CD4-positive, alpha-beta T cell treated with Interleukin-15 for 4 hours (primary cell): Measurements from ENCODE around the gene PNMA8A.

Source experiments
- DNase-seq: peaks from one replicate; pipeline ENCODE4 v3.0.0-alpha.2; 2020; ENCODE audit warnings: low spot score

The PNMA8A gene

DNA sequence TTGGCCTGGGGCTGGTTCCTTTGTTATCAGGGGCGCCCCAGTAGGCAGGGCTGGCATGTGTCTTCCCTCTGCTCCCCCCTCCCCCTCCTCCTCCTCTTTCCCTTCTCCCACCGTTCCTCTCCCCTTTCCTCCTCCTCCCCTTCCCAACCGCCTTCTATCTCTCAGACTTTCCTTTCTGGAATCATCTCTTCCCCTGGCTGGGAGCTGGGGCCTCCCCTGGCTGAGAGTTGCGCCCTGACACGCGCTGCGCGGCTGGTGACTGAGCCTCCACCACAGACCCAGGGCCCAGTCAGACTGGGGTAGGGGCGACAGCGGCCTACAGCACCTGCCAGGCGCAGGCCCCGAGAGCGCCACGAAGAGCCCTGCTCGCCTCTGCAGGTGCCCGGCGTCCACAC lies 21.5 kb upstream of the PNMA8A start:
- DNase-seq, result no peak

GRCh38 chr19:46491975-46492682 lies 20.8 kb upstream of the PNMA8A start:
- no peak for DNase-seq

DNA sequence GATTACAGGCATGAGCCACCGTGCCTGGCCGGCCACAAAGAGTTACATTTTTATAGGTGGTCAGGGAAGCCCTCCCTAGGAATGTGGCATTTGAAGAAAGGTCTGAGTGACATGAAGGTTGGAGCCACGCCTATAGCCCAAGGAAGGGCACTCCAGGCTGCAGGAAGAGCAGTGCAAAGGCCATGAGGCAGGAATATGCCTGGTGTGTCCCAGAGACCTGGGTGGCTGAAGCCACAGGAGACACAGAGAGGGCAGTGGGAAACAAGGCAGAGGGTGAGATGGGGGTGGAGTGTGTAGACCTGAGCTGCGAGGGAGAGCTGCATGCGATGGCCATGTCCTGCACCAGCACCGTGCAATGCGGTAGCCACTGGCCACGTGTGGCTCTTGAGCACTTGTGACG lies 19.4 kb upstream of the PNMA8A start:
- DNase-seq, result no peak

DNA sequence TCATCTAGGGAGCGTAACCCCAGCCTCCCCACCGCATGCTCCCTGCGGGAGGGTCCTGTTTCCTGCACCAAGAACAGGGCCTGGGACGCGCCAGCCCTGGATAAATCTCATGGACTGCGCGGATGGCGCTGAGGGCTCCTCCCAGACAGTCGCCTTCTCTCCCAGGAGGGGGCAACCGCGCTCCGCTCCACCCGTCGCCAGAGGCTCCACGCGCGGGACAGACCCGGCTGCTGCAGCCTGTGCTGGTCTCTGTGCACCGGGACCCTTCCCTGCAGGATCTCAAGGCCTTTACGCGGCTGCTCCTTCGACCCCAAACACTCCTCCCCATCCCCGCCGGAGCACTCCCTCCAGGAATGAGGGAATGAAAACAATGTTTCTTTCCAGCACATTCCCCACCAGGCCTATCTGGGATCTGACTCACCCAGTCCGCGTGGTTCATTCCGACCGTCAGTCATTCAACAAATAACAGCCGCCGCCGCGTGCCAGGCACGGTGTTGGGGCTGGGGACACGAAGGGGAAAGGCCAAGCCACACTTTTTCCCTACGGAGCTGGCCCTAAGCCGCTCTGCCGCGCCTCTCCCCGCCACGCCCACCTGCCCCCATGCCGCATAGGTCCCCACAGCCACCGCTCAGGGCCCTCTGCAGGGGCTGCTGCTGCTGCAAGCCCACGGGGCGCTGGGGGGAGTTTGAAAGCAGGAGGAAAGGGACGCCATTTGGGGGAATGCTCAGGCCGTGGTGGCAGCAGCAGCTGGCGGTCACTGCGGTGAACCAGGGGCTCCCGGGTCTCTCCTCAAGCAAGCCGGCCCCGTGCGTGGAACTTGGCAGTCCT lies 18.3 kb upstream of the PNMA8A start:
- DNase-seq, result no peak

DNA sequence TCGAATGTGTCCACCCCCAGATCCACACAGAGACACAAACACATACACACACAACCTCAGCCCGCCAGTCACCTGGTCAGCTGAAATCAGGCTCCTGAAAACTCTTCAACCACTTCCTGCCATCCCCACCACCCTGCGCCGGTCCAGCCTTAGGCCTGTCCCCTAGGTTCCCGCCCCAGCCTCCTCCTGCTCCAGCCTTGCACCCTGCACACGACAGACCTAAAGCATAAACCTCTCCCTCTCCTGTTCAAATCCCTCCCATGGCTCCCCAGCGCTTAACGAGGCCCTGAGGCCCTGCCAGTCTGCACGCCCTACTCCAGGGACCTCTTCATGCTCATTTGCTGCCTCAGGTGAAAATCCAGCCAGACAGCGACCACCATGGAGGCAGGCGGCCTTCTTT lies 17.2 kb upstream of the PNMA8A start:
- DNase-seq, result no peak

- DNase-seq, result peak; percentile 66
These were observed 16.6 kb upstream of the PNMA8A start for GRCh38 chr19:46487802-46488445.

DNA sequence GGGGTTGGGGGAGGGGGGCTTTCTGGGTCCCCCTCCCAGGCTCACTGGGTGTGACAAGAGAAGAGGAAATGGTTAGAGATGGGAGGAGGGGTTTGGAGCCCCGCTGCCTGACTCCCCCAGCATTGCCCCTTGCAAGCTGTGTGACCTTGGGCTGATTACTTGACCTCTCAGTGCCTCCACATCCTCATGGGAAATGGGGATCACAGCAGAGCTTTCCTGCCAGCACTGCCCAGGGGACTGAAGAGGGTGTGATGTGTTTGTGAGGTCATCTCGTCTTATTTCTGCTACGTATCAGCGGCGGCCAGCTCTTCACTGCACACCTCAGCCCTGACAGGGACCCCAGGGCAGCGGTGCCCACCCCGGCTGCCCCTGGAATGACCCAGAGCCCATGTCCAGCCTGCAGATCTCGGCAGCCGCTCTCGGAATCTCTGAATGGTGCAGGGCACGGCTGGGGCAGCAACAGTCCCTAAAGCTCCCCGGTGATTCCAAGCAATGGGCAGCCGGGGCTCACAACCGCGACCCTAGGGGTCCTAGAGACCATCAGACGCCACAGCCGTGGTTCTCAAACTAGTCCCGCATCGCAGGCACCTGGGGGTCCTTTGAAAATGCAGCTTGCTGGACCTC lies 15.9 kb upstream of the PNMA8A start:
- DNase-seq, result no peak

DNA sequence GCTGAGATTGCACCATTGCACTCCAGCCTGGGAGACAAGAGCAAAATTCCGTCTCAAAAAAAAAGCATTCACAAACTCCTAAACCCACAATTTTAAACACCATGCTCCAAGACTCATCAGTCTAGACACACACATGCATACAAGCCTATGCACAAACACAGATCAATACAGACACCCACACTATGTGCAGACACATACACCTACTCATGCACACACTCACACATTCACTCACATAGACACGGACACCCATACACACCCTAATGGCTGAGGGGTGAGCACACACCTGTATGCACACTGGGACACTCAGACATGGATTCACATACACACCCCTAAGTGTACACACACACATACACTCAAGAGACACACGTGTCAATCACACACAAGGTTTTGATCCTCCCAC lies 15.0 kb upstream of the PNMA8A start:
- no peak for DNase-seq

- DNase-seq, result no peak
These were observed 13.3 kb upstream of the PNMA8A start for GRCh38 chr19:46484656-46485055.

GRCh38 chr19:46482631-46483030 lies 11.3 kb upstream of the PNMA8A start:
- no peak for DNase-seq

DNA sequence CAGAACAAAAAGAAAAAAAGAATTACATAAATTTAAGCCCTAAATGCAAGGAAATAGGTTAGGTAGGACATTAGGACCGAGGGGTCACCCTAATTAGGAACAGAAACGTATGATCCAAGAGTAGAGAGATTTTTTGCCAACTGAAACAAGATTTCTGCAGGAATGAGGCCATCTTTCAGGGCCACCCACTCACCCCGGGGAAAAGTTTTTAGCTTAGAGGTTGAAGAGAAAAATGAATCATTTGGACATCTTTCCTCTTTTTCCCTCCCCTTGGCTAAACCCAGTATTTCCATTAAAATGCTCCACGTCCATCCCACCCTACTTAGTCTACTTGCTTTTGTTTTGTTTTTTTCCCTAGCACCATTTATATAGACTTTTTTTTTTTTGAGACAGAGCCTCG lies 10.6 kb upstream of the PNMA8A start:
- no peak for DNase-seq

GRCh38 chr19:46481223-46481848 lies 10.0 kb upstream of the PNMA8A start:
- DNase-seq, result no peak

DNA sequence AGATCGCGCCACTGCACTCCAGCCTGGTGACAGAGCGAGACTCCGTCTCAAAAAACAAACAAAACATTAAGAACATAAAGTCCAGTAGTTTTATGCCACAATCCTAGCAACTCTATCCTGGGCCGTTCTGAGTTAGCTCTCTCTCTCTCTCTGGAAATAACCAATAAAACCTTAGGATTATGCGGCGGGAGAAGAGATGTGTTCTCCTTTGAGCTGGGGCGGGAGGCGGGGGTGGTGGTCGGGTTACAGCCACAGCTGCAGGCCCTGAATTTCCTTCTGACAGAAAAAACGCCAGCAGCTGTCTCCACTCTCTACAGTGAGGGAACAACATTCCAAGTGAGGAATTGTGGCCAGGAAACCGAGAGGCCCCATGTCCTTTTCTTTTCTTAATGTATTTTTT lies 9.1 kb upstream of the PNMA8A start:
- no peak for DNase-seq

DNA sequence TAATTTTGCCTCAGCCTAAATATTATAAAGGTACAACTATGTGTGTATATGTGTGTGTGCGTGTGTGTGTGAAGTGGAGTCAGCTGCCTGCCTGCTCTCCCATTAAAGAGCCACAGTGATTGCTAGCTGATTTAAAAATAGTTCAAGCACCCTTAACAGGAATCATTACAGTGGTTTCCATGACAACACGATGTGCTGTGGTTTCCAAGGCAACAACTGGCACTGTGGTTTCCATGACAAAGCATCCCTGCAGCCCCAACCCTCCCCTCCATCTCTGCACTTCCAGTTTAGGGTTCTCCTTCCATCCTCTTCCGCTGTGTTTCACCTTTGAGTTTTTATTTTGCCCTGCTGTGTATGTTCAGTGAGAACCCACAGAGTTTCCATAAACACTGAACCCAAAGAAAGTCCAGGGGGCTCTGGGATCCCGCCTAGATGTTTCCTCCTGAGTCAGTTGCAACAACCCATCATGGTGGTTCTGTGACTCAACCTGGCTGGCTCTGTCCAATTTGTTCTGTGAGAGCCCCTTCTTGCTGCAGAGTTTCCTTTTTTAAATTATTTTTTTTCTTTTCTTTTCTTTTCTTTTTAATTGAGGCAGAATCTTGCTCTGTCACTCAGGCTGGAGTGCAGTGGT lies 7.1 kb upstream of the PNMA8A start:
- DNase-seq, result peak; percentile 20

GRCh38 chr19:46475986-46476385 lies 4.6 kb upstream of the PNMA8A start:
- DNase-seq, result no peak

- no peak for DNase-seq
These were observed 2.8 kb upstream of the PNMA8A start for GRCh38 chr19:46474211-46474610.

GRCh38 chr19:46472592-46472991 lies 1.2 kb upstream of the PNMA8A start:
- no peak for DNase-seq

- DNase-seq, result no peak
These were observed 614 bp upstream of the PNMA8A start for GRCh38 chr19:46471811-46472543.

GRCh38 chr19:46470376-46470775 lies 987 bp downstream of the PNMA8A start:
- DNase-seq, result no peak

DNA sequence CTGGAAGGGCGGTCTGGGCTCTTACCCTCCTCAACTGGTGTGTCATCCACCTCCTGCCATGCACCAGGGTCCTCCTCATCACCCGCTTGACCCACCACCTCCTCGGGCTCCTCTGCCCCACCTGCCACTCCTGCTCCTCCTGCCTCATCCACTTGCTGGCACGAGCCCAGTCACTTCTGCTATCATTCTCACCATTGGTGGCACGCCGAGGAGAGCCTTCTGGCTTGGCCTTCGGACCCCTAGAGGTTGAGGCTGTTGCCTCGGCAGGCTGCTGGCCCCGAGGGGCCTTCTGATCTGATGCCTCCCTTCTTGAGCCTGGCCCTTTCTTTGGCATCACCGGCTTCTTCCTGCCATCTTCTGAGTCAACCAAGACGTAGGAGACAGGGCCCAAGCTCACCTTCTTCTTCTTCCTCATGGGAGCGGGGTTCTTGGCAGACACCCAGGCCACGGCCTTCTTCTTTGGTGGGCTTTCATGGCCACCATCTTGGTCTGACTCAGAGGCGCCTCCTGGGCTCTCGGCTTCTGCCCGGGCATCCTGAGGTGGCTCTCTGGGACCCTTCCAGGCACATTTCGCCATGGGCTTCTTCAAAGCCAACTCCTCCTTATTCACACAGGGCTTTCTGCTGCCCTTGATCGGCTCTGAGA lies 1.7 kb downstream of the PNMA8A start:
- DNase-seq, result no peak
